ENCODE measurements around the gene CCNA1.

- TF ChIP-seq RAD21 (IDR thresholded peaks at IDR 0.05; ENCODE audit: low read depth) (no peak), POLR2AphosphoS5 (IDR thresholded peaks at IDR 0.05; ENCODE audit: low read depth, low read length) (no peak), CTCF (IDR thresholded peaks at IDR 0.05 in 2 of 3, conservative IDR thresholded peaks at IDR 0.05 in 1 of 3; ENCODE audit: borderline replicate concordance in 1 of 3, insufficient read depth in 1 of 3, low read depth in 2 of 3, low read length in 2 of 3) (no peak), EGR1 (IDR thresholded peaks at IDR 0.05; ENCODE audit: low read depth) (no peak), EZH2 (IDR thresholded peaks at IDR 0.05) (no peak), ZFX (IDR thresholded peaks at IDR 0.05) (no peak), POLR2A (IDR thresholded peaks at IDR 0.05; ENCODE audit: borderline replicate concordance, extremely low read depth, insufficient read depth, insufficient read length) (no peak)
These were observed 19.1 kb upstream of the CCNA1 start for GRCh38 chr13:36413161-36413560.
